BLaER1 (cell line): ENCODE results near the gene RASAL2.
"Not testable (repeated sequence)": the region's sequence is repeated elsewhere in the genome, so short reads cannot be mapped to it uniquely, and the experiment has no call there.

Source experiments
- H3K27ac ChIP-seq: shearing (Covaris generic); formaldehyde crosslinking; 2 replicates; pipeline ENCODE4 v1.8.1; 2022
- H3K27me3 ChIP-seq: shearing (Covaris generic); formaldehyde crosslinking; 2 replicates; pipeline ENCODE4 v1.8.1; 2022
- H3K36me3 ChIP-seq: shearing (Covaris generic); formaldehyde crosslinking; 2 replicates; pipeline ENCODE4 v1.8.1; 2022
- H3K4me1 ChIP-seq: shearing (Covaris generic); formaldehyde crosslinking; 2 replicates; pipeline ENCODE4 v1.8.1; 2022
- H3K4me2 ChIP-seq: shearing (Covaris generic); formaldehyde crosslinking; 2 replicates; pipeline ENCODE4 v1.8.1; 2022
- H3K4me3 ChIP-seq: shearing (Covaris generic); formaldehyde crosslinking; 2 replicates; pipeline ENCODE4 v1.8.1; 2022
- H3K9ac ChIP-seq: shearing (Covaris generic); formaldehyde crosslinking; 2 replicates; pipeline ENCODE4 v1.8.1; 2022
- H3K9me3 ChIP-seq: shearing (Covaris generic); formaldehyde crosslinking; 2 replicates; pipeline ENCODE4 v1.8.1; 2022
- H4K20me1 ChIP-seq: shearing (Covaris generic); formaldehyde crosslinking; 2 replicates; pipeline ENCODE4 v1.8.1; 2022
- Cebpa-rat ChIP-seq: shearing (Covaris generic); IDR thresholded peaks from 2 replicates; pipeline ENCODE4 v1.8.1; 2022

Gene RASAL2

GRCh38 chr1:178107823-178108222, 13.9 kb downstream of the RASAL2 start:
- H4K20me1 ChIP-seq: no peaks in the 10 kb centered on the region
- no peak overlapping the region for H3K4me2 ChIP-seq
- no peak for TF ChIP-seq Cebpa-rat
- H3K36me3 ChIP-seq: no peaks in the 10 kb centered on the region
- H3K27ac ChIP-seq: no peak overlapping the region
- H3K4me3 ChIP-seq: no peak overlapping the region
- H3K9ac ChIP-seq: no peak overlapping the region
- no peaks in the 10 kb centered on the region for H3K27me3 ChIP-seq
- no peaks in the 10 kb centered on the region for H3K4me1 ChIP-seq
- H3K9me3 ChIP-seq: no peaks in the 10 kb centered on the region

GRCh38 chr1:178109348-178110143, 15.6 kb downstream of the RASAL2 start:
- no peak for TF ChIP-seq Cebpa-rat
- H3K36me3 ChIP-seq: no peaks in the 10 kb centered on the region
- no peaks in the 10 kb centered on the region for H3K9me3 ChIP-seq
- no peaks in the 10 kb centered on the region for H4K20me1 ChIP-seq
- no peak overlapping the region for H3K27ac ChIP-seq
- H3K27me3 ChIP-seq: no peaks in the 10 kb centered on the region
- no peak overlapping the region for H3K4me3 ChIP-seq
- H3K4me2 ChIP-seq: no peak overlapping the region
- H3K4me1 ChIP-seq: no peaks in the 10 kb centered on the region
- no peak overlapping the region for H3K9ac ChIP-seq

- no peak overlapping the region for H3K9ac ChIP-seq
- no peak for TF ChIP-seq Cebpa-rat
These were observed 21.4 kb downstream of the RASAL2 start for GRCh38 chr1:178115260-178115659.

GRCh38 chr1:178118524-178118923, 24.6 kb downstream of the RASAL2 start:
- Histone ChIP-seq H3K9me3 (no peaks in the 10 kb centered on the region), H3K27me3 (no peaks in the 10 kb centered on the region), H3K4me1 (no peaks in the 10 kb centered on the region), H3K4me2 (no peak overlapping the region), H4K20me1 (no peaks in the 10 kb centered on the region), H3K36me3 (no peaks in the 10 kb centered on the region), H3K9ac (no peak overlapping the region), H3K27ac (no peak overlapping the region), H3K4me3 (no peak overlapping the region)
- no peak for TF ChIP-seq Cebpa-rat

More at GRCh38 chr1:178115260-178115659, 21.4 kb downstream of the RASAL2 start:
- H3K4me2 ChIP-seq: no peak overlapping the region
- no peaks in the 10 kb centered on the region for H3K9me3 ChIP-seq
- H4K20me1 ChIP-seq: no peaks in the 10 kb centered on the region
- H3K4me3 ChIP-seq: no peak overlapping the region
- H3K27me3 ChIP-seq: no peaks in the 10 kb centered on the region
- H3K27ac ChIP-seq: no peak overlapping the region
- H3K36me3 ChIP-seq: no peaks in the 10 kb centered on the region
- no peaks in the 10 kb centered on the region for H3K4me1 ChIP-seq

- Histone ChIP-seq H3K9ac (no peak overlapping the region), H3K9me3 (no peaks in the 10 kb centered on the region), H3K4me2 (no peak overlapping the region), H3K4me1 (no peaks in the 10 kb centered on the region), H4K20me1 (no peaks in the 10 kb centered on the region), H3K36me3 (no peaks in the 10 kb centered on the region), H3K27me3 (no peaks in the 10 kb centered on the region), H3K4me3 (no peak overlapping the region), H3K27ac (no peak overlapping the region)
- no peak for TF ChIP-seq Cebpa-rat
These were observed 25.7 kb downstream of the RASAL2 start for GRCh38 chr1:178119628-178120027.

- H4K20me1 ChIP-seq: no peaks in the 10 kb centered on the region
- no peaks in the 10 kb centered on the region for H3K27me3 ChIP-seq
- no peak overlapping the region for H3K9ac ChIP-seq
- no peak overlapping the region for H3K27ac ChIP-seq
- H3K4me3 ChIP-seq: no peak overlapping the region
- no peaks in the 10 kb centered on the region for H3K4me1 ChIP-seq
- TF ChIP-seq Cebpa-rat: no peak
- H3K9me3 ChIP-seq: no peaks in the 10 kb centered on the region
- H3K36me3 ChIP-seq: no peaks in the 10 kb centered on the region
- no peak overlapping the region for H3K4me2 ChIP-seq
These were observed 26.2 kb downstream of the RASAL2 start for GRCh38 chr1:178120088-178120487.

- not testable (repeated sequence) for H3K27ac ChIP-seq, H3K4me1 ChIP-seq, H3K4me2 ChIP-seq, H3K4me3 ChIP-seq, H3K9ac ChIP-seq, H3K36me3 ChIP-seq, H3K9me3 ChIP-seq, H4K20me1 ChIP-seq, H3K27me3 ChIP-seq
These were observed 26.7 kb downstream of the RASAL2 start for GRCh38 chr1:178120520-178121052.

- Histone ChIP-seq H3K36me3 (no peaks in the 10 kb centered on the region), H3K4me3 (no peak overlapping the region), H3K9ac (no peak overlapping the region), H3K27me3 (no peaks in the 10 kb centered on the region), H3K4me2 (no peak overlapping the region), H3K9me3 (no peaks in the 10 kb centered on the region), H3K4me1 (no peaks in the 10 kb centered on the region), H4K20me1 (no peaks in the 10 kb centered on the region), H3K27ac (no peak overlapping the region)
- TF ChIP-seq Cebpa-rat: no peak
These were observed 28.0 kb downstream of the RASAL2 start for GRCh38 chr1:178121883-178122282.

- TF ChIP-seq Cebpa-rat: no peak
- no peaks in the 10 kb centered on the region for H3K4me1 ChIP-seq
- no peaks in the 10 kb centered on the region for H3K36me3 ChIP-seq
- no peak overlapping the region for H3K4me3 ChIP-seq
- H3K9me3 ChIP-seq: no peaks in the 10 kb centered on the region
- H4K20me1 ChIP-seq: no peaks in the 10 kb centered on the region
- no peak overlapping the region for H3K9ac ChIP-seq
- no peak overlapping the region for H3K27ac ChIP-seq
- H3K27me3 ChIP-seq: no peaks in the 10 kb centered on the region
- no peak overlapping the region for H3K4me2 ChIP-seq
These were observed 28.4 kb downstream of the RASAL2 start for GRCh38 chr1:178122283-178122682.

GRCh38 chr1:178124115-178124514, 30.2 kb downstream of the RASAL2 start:
- Histone ChIP-seq H3K27ac (no peak overlapping the region), H3K36me3 (no peaks in the 10 kb centered on the region), H3K9me3 (no peaks in the 10 kb centered on the region), H3K9ac (no peak overlapping the region), H3K27me3 (no peaks in the 10 kb centered on the region), H3K4me3 (no peak overlapping the region), H3K4me1 (no peaks in the 10 kb centered on the region), H3K4me2 (no peak overlapping the region), H4K20me1 (no peaks in the 10 kb centered on the region)
- no peak for TF ChIP-seq Cebpa-rat

GRCh38 chr1:178126261-178126660, 32.4 kb downstream of the RASAL2 start:
- H3K27ac ChIP-seq: no peak overlapping the region
- no peak overlapping the region for H3K4me2 ChIP-seq

More at GRCh38 chr1:178126261-178126660, 32.4 kb downstream of the RASAL2 start:
- no peaks in the 10 kb centered on the region for H3K27me3 ChIP-seq
- H3K4me1 ChIP-seq: no peaks in the 10 kb centered on the region
- no peak for TF ChIP-seq Cebpa-rat
- no peaks in the 10 kb centered on the region for H3K9me3 ChIP-seq
- H4K20me1 ChIP-seq: no peaks in the 10 kb centered on the region
- H3K4me3 ChIP-seq: no peak overlapping the region
- H3K9ac ChIP-seq: no peak overlapping the region
- H3K36me3 ChIP-seq: no peaks in the 10 kb centered on the region
